Measurements from ENCODE around the gene PBOV1.

PBOV1 gene

DNA sequence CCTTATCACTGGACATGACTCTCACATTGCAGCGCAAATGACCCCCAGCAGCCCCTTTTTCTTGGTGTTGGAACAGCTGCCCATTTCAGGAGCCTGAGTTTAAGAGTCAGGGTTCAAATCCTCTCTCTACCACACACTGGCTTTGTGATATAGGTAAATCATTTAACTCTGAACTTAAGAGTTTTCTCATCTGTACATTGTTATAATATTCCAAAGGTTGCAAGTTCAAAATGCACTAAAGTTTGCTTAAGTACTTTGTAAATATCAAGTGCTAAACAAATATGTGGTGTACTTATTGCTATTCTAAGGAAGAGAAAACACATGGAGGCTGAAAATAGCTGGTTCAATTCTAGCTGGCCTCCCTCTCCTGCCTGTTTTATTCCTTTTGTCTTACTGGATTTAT, 39.3 kb upstream of the PBOV1 start:
- no peak overlapping the region for H3K4me3 ChIP-seq (ENCODE audit: low read depth, low read length)
- TF ChIP-seq, protein P1, sequence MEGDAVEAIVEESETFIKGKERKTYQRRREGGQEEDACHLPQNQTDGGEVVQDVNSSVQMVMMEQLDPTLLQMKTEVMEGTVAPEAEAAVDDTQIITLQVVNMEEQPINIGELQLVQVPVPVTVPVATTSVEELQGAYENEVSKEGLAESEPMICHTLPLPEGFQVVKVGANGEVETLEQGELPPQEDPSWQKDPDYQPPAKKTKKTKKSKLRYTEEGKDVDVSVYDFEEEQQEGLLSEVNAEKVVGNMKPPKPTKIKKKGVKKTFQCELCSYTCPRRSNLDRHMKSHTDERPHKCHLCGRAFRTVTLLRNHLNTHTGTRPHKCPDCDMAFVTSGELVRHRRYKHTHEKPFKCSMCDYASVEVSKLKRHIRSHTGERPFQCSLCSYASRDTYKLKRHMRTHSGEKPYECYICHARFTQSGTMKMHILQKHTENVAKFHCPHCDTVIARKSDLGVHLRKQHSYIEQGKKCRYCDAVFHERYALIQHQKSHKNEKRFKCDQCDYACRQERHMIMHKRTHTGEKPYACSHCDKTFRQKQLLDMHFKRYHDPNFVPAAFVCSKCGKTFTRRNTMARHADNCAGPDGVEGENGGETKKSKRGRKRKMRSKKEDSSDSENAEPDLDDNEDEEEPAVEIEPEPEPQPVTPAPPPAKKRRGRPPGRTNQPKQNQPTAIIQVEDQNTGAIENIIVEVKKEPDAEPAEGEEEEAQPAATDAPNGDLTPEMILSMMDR (IDR thresholded peaks at IDR 0.05; ENCODE audit: low read depth, low read length, missing control alignments): no peak
- DNase-seq (ENCODE audit: low read depth): no peak

DNA sequence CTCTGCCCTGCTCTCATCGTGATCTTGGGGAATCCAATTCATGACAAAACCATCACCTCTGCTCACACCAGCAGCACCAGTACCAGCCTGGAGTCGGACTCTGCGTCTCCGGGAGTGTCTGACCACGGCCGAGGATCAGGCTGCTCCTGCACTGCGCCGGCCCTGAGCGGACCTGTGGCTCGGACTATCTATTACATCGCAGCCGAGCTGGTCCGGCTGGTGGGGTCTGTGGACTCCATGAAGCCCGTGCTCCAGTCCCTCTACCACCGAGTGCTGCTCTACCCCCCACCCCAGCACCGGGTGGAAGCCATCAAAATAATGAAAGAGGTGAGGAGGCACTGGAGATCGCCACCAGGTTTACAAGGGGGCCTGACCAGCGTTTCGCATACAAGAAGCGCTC, 37.2 kb upstream of the PBOV1 start:
- no peak overlapping the region for H3K4me3 ChIP-seq (ENCODE audit: low read depth, low read length)
- no peak for DNase-seq (ENCODE audit: low read depth)
- TF ChIP-seq, protein P1 (IDR thresholded peaks at IDR 0.05; ENCODE audit: low read depth, low read length, missing control alignments): no peak

GRCh38 chr6:138253731-138254130, 35.4 kb upstream of the PBOV1 start:
- TF ChIP-seq, protein P1 (IDR thresholded peaks at IDR 0.05; ENCODE audit: low read depth, low read length, missing control alignments): no peak
- DNase-seq (ENCODE audit: low read depth): no peak
- H3K4me3 ChIP-seq (ENCODE audit: low read depth, low read length): no peak overlapping the region

GRCh38 chr6:138250513-138251247, 32.4 kb upstream of the PBOV1 start:
- TF ChIP-seq, protein P1 (IDR thresholded peaks at IDR 0.05; ENCODE audit: low read depth, low read length, missing control alignments): no peak
- no peak for DNase-seq (ENCODE audit: low read depth)
- H3K4me3 ChIP-seq (ENCODE audit: low read depth, low read length): no peak overlapping the region

GRCh38 chr6:138250053-138250452, 31.8 kb upstream of the PBOV1 start:
- DNase-seq (ENCODE audit: low read depth): no peak
- TF ChIP-seq, protein P1 (IDR thresholded peaks at IDR 0.05; ENCODE audit: low read depth, low read length, missing control alignments): no peak
- H3K4me3 ChIP-seq (ENCODE audit: low read depth, low read length): no peak overlapping the region

GRCh38 chr6:138248878-138249277, 30.6 kb upstream of the PBOV1 start:
- DNase-seq (ENCODE audit: low read depth): no peak
- H3K4me3 ChIP-seq (ENCODE audit: low read depth, low read length): no peak overlapping the region
- TF ChIP-seq, protein P1 (IDR thresholded peaks at IDR 0.05; ENCODE audit: low read depth, low read length, missing control alignments): no peak

DNA sequence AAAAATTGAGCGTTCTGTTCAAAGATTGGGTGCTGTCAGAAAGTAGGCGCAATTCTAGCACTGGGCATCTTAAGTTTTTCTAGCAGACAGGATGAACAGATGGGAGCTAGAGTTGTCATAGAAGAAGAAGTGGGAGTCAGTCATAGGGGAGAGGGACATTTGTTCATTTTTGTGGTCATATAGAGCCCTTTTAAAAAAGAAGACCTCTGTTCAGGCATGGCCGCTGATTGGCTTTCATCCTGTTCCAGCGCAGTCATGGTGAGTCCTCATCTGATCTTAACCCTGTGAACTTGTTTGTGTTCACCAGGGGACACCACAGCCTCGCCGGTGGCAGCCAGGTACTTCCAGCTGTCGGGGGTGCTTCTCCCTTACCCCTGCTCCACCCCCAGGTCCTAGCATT, 29.7 kb upstream of the PBOV1 start:
- H3K4me3 ChIP-seq (ENCODE audit: low read depth, low read length): no peak overlapping the region
- TF ChIP-seq, protein P1 (IDR thresholded peaks at IDR 0.05; ENCODE audit: low read depth, low read length, missing control alignments): no peak
- no peak for DNase-seq (ENCODE audit: low read depth)
